ENCODE measurements around the gene TRIM66.

DNA sequence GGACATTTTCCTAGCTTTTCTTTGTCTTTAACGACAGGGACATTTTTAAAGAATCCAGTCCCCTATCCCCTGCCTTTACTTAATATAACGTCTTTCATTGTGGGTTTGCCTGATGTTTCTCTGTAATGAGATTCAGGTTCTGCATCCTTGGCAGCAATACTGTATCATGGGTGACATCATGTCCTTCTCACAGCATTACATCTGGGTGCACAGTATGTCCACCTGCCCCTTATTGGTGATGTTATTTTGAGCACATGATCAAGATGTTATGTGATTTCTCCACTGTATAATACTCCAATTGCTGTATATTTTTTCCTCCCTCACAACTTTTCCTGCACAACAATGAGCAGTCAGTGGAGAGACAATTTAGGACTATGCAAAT, 78.8 kb downstream of the TRIM66 start:
- TF ChIP-seq, protein P1, sequence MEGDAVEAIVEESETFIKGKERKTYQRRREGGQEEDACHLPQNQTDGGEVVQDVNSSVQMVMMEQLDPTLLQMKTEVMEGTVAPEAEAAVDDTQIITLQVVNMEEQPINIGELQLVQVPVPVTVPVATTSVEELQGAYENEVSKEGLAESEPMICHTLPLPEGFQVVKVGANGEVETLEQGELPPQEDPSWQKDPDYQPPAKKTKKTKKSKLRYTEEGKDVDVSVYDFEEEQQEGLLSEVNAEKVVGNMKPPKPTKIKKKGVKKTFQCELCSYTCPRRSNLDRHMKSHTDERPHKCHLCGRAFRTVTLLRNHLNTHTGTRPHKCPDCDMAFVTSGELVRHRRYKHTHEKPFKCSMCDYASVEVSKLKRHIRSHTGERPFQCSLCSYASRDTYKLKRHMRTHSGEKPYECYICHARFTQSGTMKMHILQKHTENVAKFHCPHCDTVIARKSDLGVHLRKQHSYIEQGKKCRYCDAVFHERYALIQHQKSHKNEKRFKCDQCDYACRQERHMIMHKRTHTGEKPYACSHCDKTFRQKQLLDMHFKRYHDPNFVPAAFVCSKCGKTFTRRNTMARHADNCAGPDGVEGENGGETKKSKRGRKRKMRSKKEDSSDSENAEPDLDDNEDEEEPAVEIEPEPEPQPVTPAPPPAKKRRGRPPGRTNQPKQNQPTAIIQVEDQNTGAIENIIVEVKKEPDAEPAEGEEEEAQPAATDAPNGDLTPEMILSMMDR (IDR thresholded peaks at IDR 0.05; ENCODE audit: low read depth, low read length), result no peak
- no peak for TF ChIP-seq POLR2A (IDR thresholded peaks at IDR 0.05; ENCODE audit: extremely low read depth, insufficient read length)
- TF ChIP-seq, protein P2, sequence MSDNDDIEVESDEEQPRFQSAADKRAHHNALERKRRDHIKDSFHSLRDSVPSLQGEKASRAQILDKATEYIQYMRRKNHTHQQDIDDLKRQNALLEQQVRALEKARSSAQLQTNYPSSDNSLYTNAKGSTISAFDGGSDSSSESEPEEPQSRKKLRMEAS (IDR thresholded peaks at IDR 0.05; ENCODE audit: low read depth, low read length), result no peak

Data from NB4 (cell line).